ENCODE measurements around the gene IQUB. TPM values are rescaled to one million over a fixed set of nuclear protein-coding genes. Genes with fewer than 3 reads are reported as not detected.

The IQUB gene
- total RNA-seq, 1 donor from 2014 or later: 0.72 TPM

DNA sequence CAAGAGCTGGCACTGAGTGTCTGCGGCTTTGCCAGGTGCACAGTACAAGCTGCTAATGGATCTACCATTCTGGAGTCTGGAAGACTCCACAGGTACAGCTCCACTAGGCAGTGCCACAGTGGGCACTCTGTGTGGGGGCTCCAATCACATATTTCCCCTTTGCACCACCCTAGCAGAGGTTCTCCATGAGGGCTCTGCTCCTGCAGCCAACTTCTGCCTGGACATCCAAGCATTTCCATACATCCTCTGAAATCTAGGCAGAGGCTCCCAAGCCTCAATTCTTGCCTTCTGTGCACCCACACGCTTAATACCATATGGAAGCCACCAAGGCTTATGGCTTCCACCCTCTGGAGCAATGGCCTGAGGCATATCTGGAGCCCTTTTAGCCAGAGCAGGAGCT lies 29.2 kb downstream of the IQUB start:
- DNase-seq (ENCODE audit: low spot score in 2 of 2, unreplicated experiment in 2 of 2): no peak
- no peak overlapping the region for H3K27ac Mint-ChIP-seq
- H3K4me3 Mint-ChIP-seq: no peak overlapping the region
- peaks cover 24% of the 10 kb centered on the region for H3K9me3 Mint-ChIP-seq
- H3K36me3 Mint-ChIP-seq: peaks cover 14% of the 10 kb centered on the region
- H3K4me1 Mint-ChIP-seq: peaks cover 5% of the 10 kb centered on the region
- TF ChIP-seq CTCF (IDR thresholded peaks at IDR 0.05; ENCODE audit: unreplicated experiment): no peak
- no peaks in the 10 kb centered on the region for H3K27me3 Mint-ChIP-seq (ENCODE audit: low read depth)

DNA sequence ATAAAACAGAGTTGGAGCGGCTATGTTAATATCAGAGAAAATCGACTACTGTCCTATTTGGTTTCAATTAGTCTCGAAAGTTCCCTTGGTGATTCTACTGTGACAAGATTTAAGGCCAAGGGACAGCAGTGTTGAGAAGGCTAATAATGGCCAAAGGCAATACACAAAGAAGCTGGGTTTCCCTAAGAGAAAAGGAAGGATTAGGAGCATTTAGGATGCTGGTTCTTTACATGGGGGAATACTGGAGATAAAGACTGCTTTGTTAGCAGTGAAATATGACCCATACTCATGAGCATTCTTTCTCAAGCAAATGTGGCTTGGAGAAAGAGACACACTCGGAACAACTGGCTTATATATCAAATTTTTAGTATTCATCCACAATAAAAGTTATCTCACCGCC lies 32.2 kb downstream of the IQUB start:
- Mint-ChIP-seq H3K27me3 (ENCODE audit: low read depth) (no peaks in the 10 kb centered on the region), H3K9me3 (peaks cover 24% of the 10 kb centered on the region), H3K4me1 (peaks cover 15% of the 10 kb centered on the region), H3K4me3 (no peak overlapping the region), H3K27ac (no peak overlapping the region), H3K36me3 (peaks cover 14% of the 10 kb centered on the region)
- DNase-seq (ENCODE audit: low spot score in 2 of 2, unreplicated experiment in 2 of 2): no peak
- no peak for TF ChIP-seq CTCF (IDR thresholded peaks at IDR 0.05; ENCODE audit: unreplicated experiment)

GRCh38 chr7:123500878-123501489 lies 33.4 kb downstream of the IQUB start:
- Mint-ChIP-seq H3K27ac (no peak overlapping the region), H3K36me3 (peaks cover 11% of the 10 kb centered on the region), H3K9me3 (peaks cover 14% of the 10 kb centered on the region), H3K27me3 (ENCODE audit: low read depth) (no peaks in the 10 kb centered on the region), H3K4me1 (peaks cover 10% of the 10 kb centered on the region), H3K4me3 (no peak overlapping the region)
- DNase-seq (ENCODE audit: low spot score in 2 of 2, unreplicated experiment in 2 of 2): no peak
- TF ChIP-seq CTCF (IDR thresholded peaks at IDR 0.05; ENCODE audit: unreplicated experiment): no peak

DNA sequence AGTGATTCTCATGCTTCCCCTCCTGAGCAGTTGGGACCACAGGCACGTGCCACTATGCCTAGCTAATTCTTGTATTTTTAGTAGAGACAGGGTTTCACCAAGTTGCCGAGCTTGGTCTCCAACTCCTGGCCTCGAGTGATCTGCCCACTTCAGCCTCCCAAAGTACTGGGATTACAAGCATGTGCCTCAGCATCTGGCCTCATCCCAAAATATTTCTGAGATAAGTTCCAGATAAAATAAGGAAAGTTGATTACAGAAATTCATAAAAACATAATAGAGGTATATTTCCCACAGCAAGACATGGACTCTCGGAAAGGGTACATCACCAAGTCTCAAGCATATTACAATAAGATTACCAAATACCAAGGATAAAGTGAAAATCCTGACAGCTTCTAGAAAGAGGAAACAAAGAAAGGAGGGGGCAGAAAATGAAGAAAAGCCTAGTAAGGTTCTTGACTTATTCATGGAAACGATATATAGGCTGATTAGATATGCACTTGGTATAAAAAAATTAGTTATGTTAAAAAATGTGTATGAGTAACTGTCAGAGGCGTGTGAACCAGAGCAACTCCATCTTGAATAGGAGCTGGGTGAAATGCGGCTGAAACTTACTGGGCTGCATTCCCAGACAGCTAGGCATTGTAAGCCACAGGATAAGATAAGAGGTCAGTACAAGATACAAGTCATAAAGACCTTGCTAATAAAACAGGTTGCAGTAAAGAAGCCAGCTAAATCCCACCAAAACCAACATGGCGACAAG lies 35.0 kb downstream of the IQUB start:
- Mint-ChIP-seq H3K27ac (no peak overlapping the region), H3K36me3 (peaks cover 3% of the 10 kb centered on the region)
- DNase-seq (ENCODE audit: low spot score in 2 of 2, unreplicated experiment in 2 of 2): no peak

GRCh38 chr7:123498601-123499000 lies 35.8 kb downstream of the IQUB start:
- Mint-ChIP-seq H3K4me3 (no peak overlapping the region), H3K27ac (no peak overlapping the region), H3K27me3 (ENCODE audit: low read depth) (no peaks in the 10 kb centered on the region), H3K4me1 (peaks cover 10% of the 10 kb centered on the region), H3K36me3 (no peaks in the 10 kb centered on the region), H3K9me3 (no peaks in the 10 kb centered on the region)
- TF ChIP-seq CTCF (IDR thresholded peaks at IDR 0.05; ENCODE audit: unreplicated experiment): no peak
- no peak for DNase-seq (ENCODE audit: low spot score in 2 of 2, unreplicated experiment in 2 of 2)

More for the DNA sequence above, 35.0 kb downstream of the IQUB start:
- H3K9me3 Mint-ChIP-seq: peaks cover 3% of the 10 kb centered on the region
- TF ChIP-seq CTCF (IDR thresholded peaks at IDR 0.05; ENCODE audit: unreplicated experiment): no peak
- H3K27me3 Mint-ChIP-seq (ENCODE audit: low read depth): no peaks in the 10 kb centered on the region
- H3K4me3 Mint-ChIP-seq: no peak overlapping the region
- peaks cover 10% of the 10 kb centered on the region for H3K4me1 Mint-ChIP-seq

Data from mesothelial cell of epicardium (in vitro differentiated cells).